ENCODE measurements around the gene BAZ2A. TPM values are rescaled to one million over a fixed set of nuclear protein-coding genes. Genes with fewer than 3 reads are reported as not detected.

The BAZ2A gene
- total RNA-seq, 1 experiment from 2014 or later: 106 TPM

- H3K27me3 ChIP-seq (ENCODE audit: insufficient read depth, low read length): no peaks in the 10 kb centered on the region
- peaks cover 100% of the 10 kb centered on the region for H3K79me2 ChIP-seq (ENCODE audit: insufficient read depth, low read length)
- no peak overlapping the region for H3K4me3 ChIP-seq (replicated peaks in 1 of 2; ENCODE audit: low read depth in 1 of 2, low read length in 2 of 2)
- ChIA-PET CTCF (no interaction called here), RAD21 (ENCODE audit: low non-redundant PET in 1 of 2, low total read pairs in 2 of 2, uncharacterized antibody in 2 of 2, unreplicated experiment in 2 of 2) (no interaction called here), POLR2A (interaction anchor here (1.0 to 1.1 kb wide), 2 partner anchors 16 to 17 kb away, joined by 3 read pairs; partner anchors contain the start of gene PTGES3)
- peaks cover 11 to 57% of the 10 kb centered on the region in 2 experiments for H3K4me1 ChIP-seq (ENCODE audit: control insufficient read depth in 1 of 2, insufficient read depth in 2 of 2, low read length in 2 of 2)
- intact Hi-C loops (cut with micrococcal nuclease): no loop called here
- TF ChIP-seq POLR2A (IDR thresholded peaks at IDR 0.05; ENCODE audit: borderline replicate concordance, extremely low read depth, insufficient read depth, insufficient read length): no peak
- peaks cover 67% of the 10 kb centered on the region; the same call in 1 of the 2 replicates for H4K20me1 ChIP-seq (ENCODE audit: insufficient read depth)
- H3K27ac ChIP-seq (ENCODE audit: low read depth, low read length): no peak overlapping the region
- peaks cover 39 to 58% of the 10 kb centered on the region in 2 experiments for H3K36me3 ChIP-seq (ENCODE audit: control insufficient read depth in 1 of 2, insufficient read depth in 2 of 2, low read length in 2 of 2)
- no peak overlapping the region for H3K9ac ChIP-seq (ENCODE audit: low read length)
- BruUV-seq (replicated peaks): no TSS peak
- DNase-seq (ENCODE audit: low read depth, low spot score): no peak
- no peak overlapping the region for H3K4me2 ChIP-seq (ENCODE audit: low read length)
- no peaks in the 10 kb centered on the region for H3K9me2 ChIP-seq (ENCODE audit: insufficient read depth)
- no peaks in the 10 kb centered on the region for H3K9me3 ChIP-seq (ENCODE audit: control insufficient read depth in 1 of 2, insufficient read depth in 1 of 2, low read depth in 1 of 2, low read length in 2 of 2)
- no peak overlapping the region for H2AFZ ChIP-seq (ENCODE audit: low read depth, low read length, poor library complexity, severe bottlenecking)
- ATAC-seq: no peak
Measured at GRCh38 chr12:56671608-56672007, 41.5 kb upstream of the BAZ2A start.

DNA sequence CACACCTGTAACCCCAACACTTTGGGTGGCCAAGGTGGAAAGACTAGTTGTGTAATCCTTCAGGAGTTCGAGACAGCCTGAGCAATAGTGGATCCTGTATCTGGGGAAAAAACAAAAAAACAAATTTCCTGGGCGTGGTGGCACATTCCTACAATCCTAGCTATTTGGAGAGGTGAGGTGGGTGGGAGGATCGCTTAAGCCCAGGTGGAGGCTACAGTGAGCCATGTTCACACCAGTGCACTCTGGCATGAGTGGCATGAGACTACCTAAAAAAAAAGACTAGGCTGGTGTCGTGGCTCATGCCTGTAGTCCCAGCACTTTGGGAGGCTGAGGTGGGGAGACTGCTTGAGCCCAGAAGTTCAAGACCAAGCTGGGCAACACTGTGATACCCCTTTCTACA is 40.7 kb upstream of the BAZ2A start:
- Histone ChIP-seq H3K4me1 (ENCODE audit: control insufficient read depth in 1 of 2, insufficient read depth in 2 of 2, low read length in 2 of 2) (peaks cover 11 to 51% of the 10 kb centered on the region in 2 experiments), H3K4me3 (replicated peaks in 1 of 2; ENCODE audit: low read depth in 1 of 2, low read length in 2 of 2) (no peak overlapping the region), H2AFZ (ENCODE audit: low read depth, low read length, poor library complexity, severe bottlenecking) (no peak overlapping the region), H3K9me3 (ENCODE audit: control insufficient read depth in 1 of 2, insufficient read depth in 1 of 2, low read depth in 1 of 2, low read length in 2 of 2) (no peaks in the 10 kb centered on the region), H3K79me2 (ENCODE audit: insufficient read depth, low read length) (peaks cover 100% of the 10 kb centered on the region), H3K9me2 (ENCODE audit: insufficient read depth) (no peaks in the 10 kb centered on the region), H3K36me3 (ENCODE audit: control insufficient read depth in 1 of 2, insufficient read depth in 2 of 2, low read length in 2 of 2) (peaks cover 45 to 65% of the 10 kb centered on the region in 2 experiments), H4K20me1 (ENCODE audit: insufficient read depth) (peaks cover 65% of the 10 kb centered on the region; the same call in 1 of the 2 replicates), H3K27me3 (ENCODE audit: insufficient read depth, low read length) (no peaks in the 10 kb centered on the region), H3K4me2 (ENCODE audit: low read length) (no peak overlapping the region), H3K9ac (ENCODE audit: low read length) (no peak overlapping the region), H3K27ac (ENCODE audit: low read depth, low read length) (no peak overlapping the region)
- ATAC-seq (no peak), DNase-seq (ENCODE audit: low read depth, low spot score) (no peak)
- TF ChIP-seq JUND (IDR thresholded peaks at IDR 0.05) (no peak), SP1 (IDR thresholded peaks at IDR 0.05; ENCODE audit: low read depth) (no peak), SIN3A (IDR thresholded peaks at IDR 0.05; ENCODE audit: low read depth) (no peak), RAD21 (IDR thresholded peaks at IDR 0.05; ENCODE audit: low read depth) (no peak), EZH2phosphoT487 (IDR thresholded peaks at IDR 0.05; ENCODE audit: borderline replicate concordance) (no peak), EZH2 (IDR thresholded peaks at IDR 0.05) (no peak), ZNF274 (IDR thresholded peaks at IDR 0.05; ENCODE audit: low read depth, low read length) (no peak), CEBPB (IDR thresholded peaks at IDR 0.05; ENCODE audit: low read depth) (no peak), ATF3 (IDR thresholded peaks at IDR 0.05) (no peak), SRF (IDR thresholded peaks at IDR 0.05; ENCODE audit: low read depth) (no peak), ZFX (IDR thresholded peaks at IDR 0.05) (no peak), YY1 (IDR thresholded peaks at IDR 0.05; ENCODE audit: extremely low read depth, insufficient replicate concordance, low read depth, low read length) (no peak)
- TF ChIP-seq, protein P1, sequence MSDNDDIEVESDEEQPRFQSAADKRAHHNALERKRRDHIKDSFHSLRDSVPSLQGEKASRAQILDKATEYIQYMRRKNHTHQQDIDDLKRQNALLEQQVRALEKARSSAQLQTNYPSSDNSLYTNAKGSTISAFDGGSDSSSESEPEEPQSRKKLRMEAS (IDR thresholded peaks at IDR 0.05): no peak
- CTCF ChIA-PET: no interaction called here
- POLR2A ChIA-PET: interaction anchor here (0.9 to 1.2 kb wide), 4 partner anchors 13 to 55 kb away, joined by 3 to 6 read pairs (median 3); partner anchors contain the start of gene PTGES3
- intact Hi-C loops (cut with micrococcal nuclease): no loop called here
- no TSS peak for BruUV-seq (replicated peaks)
- RAD21 ChIA-PET (ENCODE audit: low non-redundant PET in 1 of 2, low total read pairs in 2 of 2, uncharacterized antibody in 2 of 2, unreplicated experiment in 2 of 2): no interaction called here
